Mesenchymal stem cell (in vitro differentiated cells and primary cell): ENCODE results near the gene SLC4A1.
"Not testable (repeated sequence)": the region's sequence is repeated elsewhere in the genome, so short reads cannot be mapped to it uniquely, and the experiment has no call there.

Experiments
- DNase-seq: peaks from one replicate; pipeline ENCODE4 v3.0.0-alpha.2; 2013
- H2AFZ ChIP-seq: one replicate; pipeline ENCODE4 v1.6.1; 2013; ENCODE audit warnings: low read depth, mild to moderate bottlenecking, control low read depth, inconsistent platforms, low read length, moderate library complexity
- H2AK5ac ChIP-seq: 2 replicates; pipeline ENCODE4 v1.6.1; 2013; ENCODE audit warnings: low read length, moderate library complexity, mild to moderate bottlenecking, inconsistent platforms; ENCODE audit not compliant: severe bottlenecking
- H2BK120ac ChIP-seq: one replicate; pipeline ENCODE4 v1.6.1; 2013; ENCODE audit warnings: low read depth, mild to moderate bottlenecking, inconsistent platforms, low read length, moderate library complexity
- H2BK12ac ChIP-seq, 2 experiments: one replicate each; pipeline ENCODE4 v1.6.1; 2013; ENCODE audit warnings: inconsistent platforms in 2 of 2, low read length in 2 of 2, mild to moderate bottlenecking in 2 of 2, moderate library complexity in 2 of 2, control low read depth in 1 of 2
- H2BK15ac ChIP-seq: one replicate; pipeline ENCODE4 v1.6.1; 2013; ENCODE audit warnings: mild to moderate bottlenecking, low read depth, inconsistent platforms; ENCODE audit not compliant: poor library complexity, severe bottlenecking
- H2BK5ac ChIP-seq: 2 replicates; pipeline ENCODE4 v1.6.1; 2013; ENCODE audit warnings: low read depth, mild to moderate bottlenecking, low read length, control low read depth, inconsistent platforms; ENCODE audit not compliant: poor library complexity, severe bottlenecking
- H3K14ac ChIP-seq, 2 experiments: one replicate each; pipeline ENCODE4 v1.6.1; 2013; ENCODE audit warnings: inconsistent platforms in 2 of 2, low read length in 2 of 2, control low read depth in 1 of 2, mild to moderate bottlenecking in 1 of 2, moderate library complexity in 1 of 2
- H3K18ac ChIP-seq, 2 experiments: one replicate each; pipeline ENCODE4 v1.6.1; 2013; ENCODE audit warnings: inconsistent platforms in 2 of 2, low read length in 2 of 2, control low read depth in 1 of 2, low read depth in 1 of 2, mild to moderate bottlenecking in 1 of 2
- H3K23ac ChIP-seq, 2 experiments: one replicate each; pipeline ENCODE4 v1.6.1; 2013; ENCODE audit warnings: inconsistent platforms in 2 of 2, low read length in 2 of 2, mild to moderate bottlenecking in 2 of 2, moderate library complexity in 2 of 2, control low read depth in 1 of 2
- H3K27ac ChIP-seq: 2 replicates; pipeline ENCODE4 v1.5.1; 2013; ENCODE audit warnings: mild to moderate bottlenecking, moderate library complexity, low read length, control low read depth, inconsistent platforms; ENCODE audit not compliant: poor library complexity, severe bottlenecking
- H3K27me3 ChIP-seq, 2 experiments: 2 replicates each; pipeline versions ENCODE4 v1.6.1 to v1.7.0; 2013; ENCODE audit warnings: low read length in 2 of 2, mild to moderate bottlenecking in 2 of 2, moderate library complexity in 2 of 2, control low read depth in 1 of 2, inconsistent platforms in 1 of 2; ENCODE audit not compliant: control insufficient read depth in 1 of 2, insufficient read depth in 1 of 2
- H3K36me3 ChIP-seq, 2 experiments: 2 replicates each; pipeline versions ENCODE4 v1.6.1 to v1.7.0; 2013; ENCODE audit warnings: low read length in 2 of 2, control low read depth in 1 of 2, inconsistent platforms in 1 of 2, low read depth in 1 of 2, mild to moderate bottlenecking in 1 of 2; ENCODE audit not compliant: insufficient read depth in 2 of 2, control insufficient read depth in 1 of 2
- H3K4ac ChIP-seq, 2 experiments: one replicate each; pipeline ENCODE4 v1.6.1; 2013; ENCODE audit warnings: inconsistent platforms in 2 of 2, low read length in 2 of 2, mild to moderate bottlenecking in 2 of 2, moderate library complexity in 2 of 2, control low read depth in 1 of 2, low read depth in 1 of 2
- H3K4me1 ChIP-seq: 2 replicates; pipeline ENCODE4 v1.6.1; 2013; ENCODE audit warnings: low read depth, low read length, control low read depth; ENCODE audit not compliant: control insufficient read depth, insufficient read depth
- H3K4me2 ChIP-seq: 2 replicates; pipeline ENCODE4 v1.6.1; 2013; ENCODE audit warnings: low read length, mild to moderate bottlenecking, inconsistent platforms; ENCODE audit not compliant: poor library complexity, severe bottlenecking
- H3K4me3 ChIP-seq, 2 experiments: 2 replicates each; pipeline versions ENCODE4 v1.5.1 to v1.7.0; 2013; ENCODE audit warnings: low read length in 2 of 2, mild to moderate bottlenecking in 2 of 2, control low read depth in 1 of 2, low read depth in 1 of 2; ENCODE audit not compliant: insufficient read depth in 1 of 2
- H3K79me1 ChIP-seq: replicated peaks from 2 replicates; pipeline ENCODE4 v1.6.1; 2013; ENCODE audit warnings: mild to moderate bottlenecking, control low read depth, low read length, inconsistent platforms; ENCODE audit not compliant: poor library complexity, severe bottlenecking
- H3K9ac ChIP-seq: 2 replicates; pipeline ENCODE4 v1.7.0; 2013; ENCODE audit warnings: mild to moderate bottlenecking, low read length, moderate library complexity
- H3K9me3 ChIP-seq: 2 replicates; pipeline ENCODE4 v1.7.0; 2013; ENCODE audit warnings: mild to moderate bottlenecking, low read length; ENCODE audit not compliant: control insufficient read depth
- H4K8ac ChIP-seq: one replicate; pipeline ENCODE4 v1.6.1; 2013; ENCODE audit warnings: inconsistent platforms, mild to moderate bottlenecking, low read length, moderate library complexity
- H4K91ac ChIP-seq: one replicate; pipeline ENCODE4 v1.6.1; 2013; ENCODE audit warnings: mild to moderate bottlenecking, low read length, inconsistent platforms
- WGBS: methylation state at CpG from one replicate; pipeline ENCODE4 v1.1.7; 2013; ENCODE audit warnings: mixed read lengths; 5-methylcytosine and 5-hydroxymethylcytosine counted together

The SLC4A1 gene

GRCh38 chr17:44237886-44238285 lies 30.0 kb downstream of the SLC4A1 start:
- H2BK15ac ChIP-seq, H2AK5ac ChIP-seq, H3K4me2 ChIP-seq, H2BK120ac ChIP-seq, H3K14ac ChIP-seq, DNase-seq, H3K4me3 ChIP-seq, H3K23ac ChIP-seq, H3K27me3 ChIP-seq, H4K91ac ChIP-seq, H3K18ac ChIP-seq, H3K9ac ChIP-seq, H4K8ac ChIP-seq, H3K36me3 ChIP-seq, H2BK5ac ChIP-seq, H3K4ac ChIP-seq, H3K79me1 ChIP-seq, H2BK12ac ChIP-seq, H3K9me3 ChIP-seq, H2AFZ ChIP-seq, H3K27ac ChIP-seq: not testable (repeated sequence)
- peaks cover 15% of the 10 kb centered on the region for H3K4me1 ChIP-seq
- 96% methylated on average over 14 of the region's 28 CpGs for WGBS

- Histone ChIP-seq H3K23ac (no peak overlapping the region), H3K9me3 (no peaks in the 10 kb centered on the region), H3K79me1 (no peaks in the 10 kb centered on the region), H3K9ac (no peak overlapping the region), H2BK12ac (no peak overlapping the region), H2BK5ac (no peak overlapping the region), H4K91ac (no peak overlapping the region), H2BK120ac (no peak overlapping the region), H3K27me3 (no peaks in the 10 kb centered on the region), H2AK5ac (peak overlapping the region; percentile 40), H3K36me3 (no peaks in the 10 kb centered on the region), H3K4me3 (no peak overlapping the region), H3K14ac (no peak overlapping the region), H3K4me2 (no peak overlapping the region), H3K27ac (no peak overlapping the region), H2BK15ac (no peak overlapping the region), H3K4ac (no peak overlapping the region), H2AFZ (no peak overlapping the region), H3K18ac (no peak overlapping the region), H4K8ac (no peak overlapping the region), H3K4me1 (peaks cover 16% of the 10 kb centered on the region)
- no peak for DNase-seq
- 89% methylated on average over 4 of the region's 5 CpGs for WGBS
These were observed 31.4 kb downstream of the SLC4A1 start for GRCh38 chr17:44236444-44236991.

- H2BK12ac ChIP-seq = no peak overlapping the region
These were observed 32.4 kb downstream of the SLC4A1 start for GRCh38 chr17:44235583-44235936.

GRCh38 chr17:44233582-44233981 lies 34.4 kb downstream of the SLC4A1 start:
- Histone ChIP-seq H2BK5ac (no peak overlapping the region), H3K4me3 (no peak overlapping the region), H3K27ac (no peak overlapping the region), H3K4ac (no peak overlapping the region), H3K4me2 (no peak overlapping the region), H3K27me3 (peaks cover 0 to 6% of the 10 kb centered on the region in 2 experiments), H4K91ac (no peak overlapping the region), H3K79me1 (no peaks in the 10 kb centered on the region), H2BK12ac (no peak overlapping the region), H2BK15ac (no peak overlapping the region), H3K4me1 (peaks cover 20% of the 10 kb centered on the region), H4K8ac (no peak overlapping the region), H2AK5ac (no peak overlapping the region), H2BK120ac (no peak overlapping the region), H3K9me3 (no peaks in the 10 kb centered on the region), H2AFZ (no peak overlapping the region), H3K23ac (no peak overlapping the region), H3K9ac (no peak overlapping the region), H3K18ac (no peak overlapping the region), H3K14ac (no peak overlapping the region), H3K36me3 (no peaks in the 10 kb centered on the region)
- no peak for DNase-seq
- 59% methylated on average over 3 of the region's 5 CpGs for WGBS

More at GRCh38 chr17:44235583-44235936, 32.4 kb downstream of the SLC4A1 start:
- Histone ChIP-seq H3K9ac (no peak overlapping the region), H4K91ac (no peak overlapping the region), H3K14ac (no peak overlapping the region), H2AK5ac (no peak overlapping the region), H3K4me1 (peaks cover 16% of the 10 kb centered on the region), H2BK15ac (no peak overlapping the region), H3K79me1 (no peaks in the 10 kb centered on the region), H3K23ac (no peak overlapping the region), H2BK120ac (no peak overlapping the region), H3K4me2 (no peak overlapping the region), H2BK5ac (no peak overlapping the region), H3K27me3 (no peaks in the 10 kb centered on the region), H3K27ac (peak overlapping the region; percentile 89), H2AFZ (no peak overlapping the region), H3K9me3 (no peaks in the 10 kb centered on the region), H3K4me3 (no peak overlapping the region), H4K8ac (no peak overlapping the region), H3K18ac (no peak overlapping the region), H3K36me3 (no peaks in the 10 kb centered on the region), H3K4ac (no peak overlapping the region)
- 73% methylated on average over 5 of the region's 5 CpGs for WGBS
- DNase-seq = no peak
